ENCODE data around the gene PRICKLE2.

PRICKLE2 gene

DNA sequence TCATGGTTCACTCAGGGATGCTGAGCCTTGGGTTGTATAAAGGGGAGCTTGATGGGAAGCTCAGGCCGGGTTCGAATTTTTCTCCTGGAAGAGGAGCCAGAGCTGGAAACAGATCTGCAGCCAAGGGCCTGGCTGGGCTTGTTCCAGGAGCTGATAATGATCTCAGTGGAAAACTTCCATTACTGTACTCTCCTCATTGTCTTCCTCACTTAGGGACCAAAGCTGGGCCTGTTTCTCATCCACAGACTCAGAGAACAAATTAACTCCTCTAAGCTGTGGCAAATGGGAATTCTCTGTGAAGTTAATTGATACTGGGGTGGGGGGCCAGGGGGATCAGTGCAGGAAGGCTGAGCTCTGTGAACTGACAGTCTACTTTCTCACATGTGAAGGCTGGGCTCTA lies 92.0 kb downstream of the PRICKLE2 start:
- DNase-seq (ENCODE audit: low read depth), result no peak

- DNase-seq (ENCODE audit: low read depth), result no peak
These were observed 93.4 kb downstream of the PRICKLE2 start for GRCh38 chr3:64131725-64132469.

- DNase-seq (ENCODE audit: low read depth), result no peak
These were observed 94.8 kb downstream of the PRICKLE2 start for GRCh38 chr3:64130436-64130835.

GRCh38 chr3:64129581-64129980 lies 95.7 kb downstream of the PRICKLE2 start:
- DNase-seq (ENCODE audit: low read depth), result no peak

DNA sequence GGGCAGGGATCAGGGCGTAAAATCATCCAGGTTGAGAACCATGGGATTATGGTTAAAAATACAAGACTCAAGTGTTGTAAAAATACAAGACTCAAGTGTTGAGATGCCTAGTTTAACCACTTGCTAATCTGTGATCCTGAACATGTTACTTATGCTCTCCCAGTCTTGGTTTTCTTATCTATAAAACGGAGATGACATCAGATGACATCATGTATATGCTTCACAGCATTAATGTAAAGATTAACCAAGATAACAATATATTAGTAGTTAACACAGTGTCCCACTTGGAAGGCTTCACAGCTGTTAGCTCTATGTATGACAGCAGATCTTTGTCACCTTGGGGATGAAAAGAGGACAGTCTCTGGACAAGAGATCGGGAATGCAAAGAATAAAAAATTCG lies 96.2 kb downstream of the PRICKLE2 start:
- DNase-seq (ENCODE audit: low read depth), result no peak

GRCh38 chr3:64125561-64125960 lies 99.7 kb downstream of the PRICKLE2 start:
- no peak for DNase-seq (ENCODE audit: low read depth)

GRCh38 chr3:64123931-64124330 lies 101.3 kb downstream of the PRICKLE2 start:
- DNase-seq (ENCODE audit: low read depth), result no peak

DNA sequence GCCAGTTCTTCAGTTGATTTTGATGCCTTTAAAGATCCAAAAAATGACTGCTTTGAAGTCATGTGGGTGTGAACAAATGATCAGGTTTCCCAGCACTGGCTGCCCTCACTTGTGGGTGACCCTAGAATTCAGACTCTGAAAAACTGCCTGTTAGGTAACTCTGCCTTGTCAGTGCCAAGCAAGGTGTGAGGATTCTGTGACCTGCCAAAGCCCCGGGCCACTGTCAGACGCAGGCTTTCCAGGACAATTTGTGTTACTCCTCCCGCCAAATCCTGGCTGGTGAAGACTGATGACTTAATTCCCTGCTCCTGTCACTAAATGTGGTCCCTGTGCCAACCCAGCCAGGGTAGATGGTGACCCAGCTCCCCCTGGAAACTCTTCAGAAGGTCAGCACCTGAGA lies 102.8 kb downstream of the PRICKLE2 start:
- no peak for DNase-seq (ENCODE audit: low read depth)

- DNase-seq (ENCODE audit: low read depth), result no peak
These were observed 103.4 kb downstream of the PRICKLE2 start for GRCh38 chr3:64121750-64122311.

GRCh38 chr3:64120876-64121275 lies 104.4 kb downstream of the PRICKLE2 start:
- no peak for DNase-seq (ENCODE audit: low read depth)

DNA sequence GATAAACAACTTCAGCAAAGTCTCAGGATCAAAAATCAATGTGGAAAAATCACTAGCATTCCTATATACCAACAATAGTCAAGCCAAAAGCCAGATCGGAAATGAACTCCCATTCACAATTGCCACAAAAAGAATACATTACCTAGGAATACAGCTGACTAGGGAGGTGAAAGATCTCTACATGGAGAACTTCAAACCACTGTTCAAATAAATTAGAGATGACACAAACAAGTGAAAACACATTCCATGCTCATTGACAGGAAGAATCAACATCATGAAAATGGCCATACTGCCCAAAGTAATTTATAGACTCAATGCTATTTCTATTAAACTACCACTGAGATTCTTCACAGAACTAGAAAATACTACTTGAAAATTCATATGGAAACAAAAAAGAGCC lies 107.8 kb downstream of the PRICKLE2 start:
- no peak for DNase-seq (ENCODE audit: low read depth)

- DNase-seq (ENCODE audit: low read depth), result no peak
These were observed 110.6 kb downstream of the PRICKLE2 start for GRCh38 chr3:64114651-64115050.

GRCh38 chr3:64111872-64112271 lies 113.4 kb downstream of the PRICKLE2 start:
- DNase-seq (ENCODE audit: low read depth), result no peak

GRCh38 chr3:64111083-64111482 lies 114.2 kb downstream of the PRICKLE2 start:
- no peak for DNase-seq (ENCODE audit: low read depth)

- no peak for DNase-seq (ENCODE audit: low read depth)
These were observed 115.2 kb downstream of the PRICKLE2 start for GRCh38 chr3:64110071-64110470.

DNA sequence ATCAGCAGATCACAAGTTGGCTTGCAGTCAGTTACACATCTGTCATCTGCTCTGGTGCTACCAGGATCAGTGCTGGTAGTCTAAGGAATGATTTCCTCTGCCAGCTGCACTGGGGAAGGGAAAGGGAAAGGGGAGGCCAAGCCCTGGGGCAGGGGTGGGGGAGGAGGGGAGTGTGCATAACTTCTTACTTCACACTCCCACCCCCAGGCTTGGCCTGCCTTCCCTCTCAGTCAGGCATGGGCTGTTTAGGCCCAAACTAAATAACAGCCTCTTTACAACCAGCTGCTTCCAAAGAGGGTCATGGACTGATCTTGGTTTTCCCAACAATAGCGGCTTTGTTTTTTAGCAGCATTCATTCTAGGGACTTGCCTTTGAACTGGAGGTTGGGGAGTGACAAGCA lies 115.8 kb downstream of the PRICKLE2 start:
- DNase-seq (ENCODE audit: low read depth), result no peak

DNA sequence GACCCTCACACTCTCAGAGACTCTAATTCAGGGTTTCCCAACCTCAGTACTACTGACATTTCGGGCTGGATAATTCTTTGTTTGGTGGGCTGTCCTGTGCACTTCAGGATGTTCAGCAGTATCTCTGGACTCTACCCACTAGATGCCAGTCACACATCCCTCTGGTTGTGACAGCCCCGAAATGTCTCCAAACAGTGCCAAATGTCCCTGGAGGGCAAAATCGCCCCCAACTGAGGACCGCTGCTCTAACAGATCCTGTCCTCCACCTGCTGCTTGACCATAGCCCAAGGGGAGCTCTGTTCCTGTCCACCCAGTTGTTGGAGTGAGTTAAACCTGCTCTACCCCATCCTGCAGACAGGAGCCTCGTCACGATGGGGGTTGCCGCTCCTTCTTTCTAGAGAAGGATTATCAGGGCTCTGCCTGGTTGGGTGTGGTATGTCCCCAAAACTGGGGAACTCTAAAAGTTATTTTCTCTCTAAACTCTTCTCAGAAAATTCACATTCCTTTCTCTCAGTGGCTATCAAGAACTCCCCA lies 116.4 kb downstream of the PRICKLE2 start:
- DNase-seq (ENCODE audit: low read depth), result no peak

DNA sequence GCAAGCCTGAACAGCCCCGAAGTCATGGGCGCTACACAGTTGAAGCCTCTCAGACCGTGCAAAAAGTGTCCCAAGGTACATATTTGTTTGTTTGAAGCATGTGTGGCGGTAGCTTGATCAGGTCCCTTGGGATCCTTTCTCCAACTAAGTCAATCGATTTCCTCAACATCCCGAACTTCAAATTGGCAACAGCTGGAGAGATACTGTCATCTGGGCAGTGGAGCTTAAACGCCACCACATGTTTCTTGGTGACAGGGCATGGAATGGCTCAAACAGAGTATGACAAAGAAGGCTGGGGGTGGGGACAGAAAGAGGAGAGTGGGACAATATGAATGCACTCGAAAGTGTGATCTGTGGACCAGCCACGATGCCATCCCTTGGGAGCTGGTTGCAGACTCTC lies 117.0 kb downstream of the PRICKLE2 start:
- DNase-seq (ENCODE audit: low read depth), result no peak

DNA sequence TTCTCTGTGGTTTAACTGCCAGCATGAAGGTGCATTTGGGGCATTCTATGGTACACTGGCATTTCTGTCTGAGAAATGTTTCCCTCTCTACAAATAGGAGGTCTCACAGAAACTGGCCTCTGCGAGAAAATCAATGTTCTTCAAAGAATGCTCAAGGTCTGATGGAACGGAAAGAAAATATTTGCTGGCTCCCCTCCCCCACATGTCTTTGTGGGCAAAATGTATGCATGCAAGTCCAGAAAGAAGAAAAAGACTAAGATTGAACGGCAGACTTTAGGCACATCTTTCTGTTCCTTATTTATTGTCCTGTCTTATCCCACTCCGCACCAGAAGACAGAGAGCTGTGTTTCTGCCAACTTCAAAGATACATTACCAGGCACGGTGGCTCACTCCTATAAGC lies 118.1 kb downstream of the PRICKLE2 start:
- DNase-seq (ENCODE audit: low read depth), result no peak

DNA sequence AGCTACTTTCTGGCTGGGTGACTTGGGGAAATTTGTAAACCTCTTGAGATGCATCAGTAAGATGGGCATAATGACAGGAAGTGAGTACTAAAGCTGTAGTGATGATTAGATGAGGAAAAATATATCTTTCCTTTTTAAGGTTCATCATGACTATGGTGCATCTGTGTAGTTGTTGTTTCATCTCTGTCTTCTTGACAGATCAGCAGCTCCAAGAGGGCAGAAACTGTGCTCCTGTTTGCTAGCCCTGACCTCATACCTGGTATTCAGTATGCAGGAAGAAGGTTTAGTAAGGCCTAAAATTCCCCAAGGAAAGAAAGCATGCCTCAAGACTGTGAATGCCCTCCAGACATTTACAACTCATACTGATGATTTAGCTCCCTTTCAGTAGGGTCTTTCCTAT lies 119.5 kb downstream of the PRICKLE2 start:
- DNase-seq (ENCODE audit: low read depth), result no peak

GRCh38 chr3:64104691-64105111 lies 120.6 kb downstream of the PRICKLE2 start:
- DNase-seq (ENCODE audit: low read depth), result no peak

- DNase-seq (ENCODE audit: low read depth), result no peak
These were observed 121.3 kb downstream of the PRICKLE2 start for GRCh38 chr3:64104006-64104405.

- no peak for DNase-seq (ENCODE audit: low read depth)
These were observed 122.1 kb downstream of the PRICKLE2 start for GRCh38 chr3:64103131-64103530.

GRCh38 chr3:64102147-64102546 lies 123.1 kb downstream of the PRICKLE2 start:
- no peak for DNase-seq (ENCODE audit: low read depth)

All from stimulated activated CD8-positive, alpha-beta memory T cell treated with anti-CD3 and anti-CD28 coated beads, Interleukin-15, amount 100 ng/mL, for 1 hour (primary cell).